Measurements from ENCODE around the gene TSPAN2. TPM values are rescaled to one million over a fixed set of nuclear protein-coding genes. Genes with fewer than 3 reads are reported as not detected.

TSPAN2 gene
- polyA plus RNA-seq, 1 of the 3 experiments (the other 2 are of a cell fraction), result 0.23 TPM

DNA sequence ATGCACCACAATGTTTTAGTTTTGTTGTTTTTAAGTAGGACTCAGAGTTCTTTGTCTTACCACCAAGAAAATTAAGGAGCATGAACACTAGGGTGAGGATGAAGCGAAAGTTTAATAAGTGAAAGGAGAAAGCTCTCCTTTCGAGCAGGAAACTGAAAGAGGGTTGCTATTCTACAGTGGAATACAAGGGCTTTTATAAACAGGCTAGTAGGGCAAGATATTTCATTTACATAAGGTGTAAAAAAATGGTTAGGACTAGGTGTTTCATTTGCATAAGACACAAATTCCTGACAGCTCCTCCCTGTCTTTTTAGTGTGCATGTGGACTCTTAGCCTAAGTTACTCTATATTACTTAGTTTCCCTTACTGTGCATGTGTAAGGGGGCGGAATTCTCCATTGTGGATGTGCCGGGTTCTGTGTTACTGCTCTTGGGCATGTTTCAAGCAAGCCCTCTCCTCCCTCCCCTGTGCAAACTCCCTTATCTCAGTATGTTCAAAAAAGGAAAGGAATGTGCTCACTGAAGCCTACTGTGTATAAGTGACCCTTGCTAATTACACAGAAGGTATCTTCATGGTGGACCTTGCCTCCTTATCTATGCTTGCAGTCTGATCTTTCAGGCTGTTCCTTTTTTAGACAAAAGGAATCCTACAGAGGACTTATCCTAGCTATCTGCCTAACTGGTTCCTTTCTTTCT, 52.3 kb downstream of the TSPAN2 start:
- H3K27ac ChIP-seq (ENCODE audit: low read depth in 2 of 2, low read length in 1 of 2), result no peak overlapping the region
- ChIA-PET CTCF (interaction anchor here (12.8 kb wide), 1 partner anchor 15 kb away, joined by 84 read pairs; no protein-coding TSS in a partner anchor), POLR2A (no interaction called here)
- no peak overlapping the region for H3K4me3 ChIP-seq (ENCODE audit: low read depth in 2 of 2, low read length in 1 of 2)
- H3K9me3 ChIP-seq, result no peaks in the 10 kb centered on the region
- H3K9me2 ChIP-seq, result no peaks in the 10 kb centered on the region
- no peaks in the 10 kb centered on the region for H3K27me3 ChIP-seq (ENCODE audit: insufficient read depth)
- DNase-seq, result no peak
- TF ChIP-seq RXRA (IDR thresholded peaks at IDR 0.05; ENCODE audit: borderline replicate concordance, low read depth), result no peak
- no peak for TF ChIP-seq MEF2A (IDR thresholded peaks at IDR 0.05; ENCODE audit: borderline replicate concordance, low read depth)
- no peak for TF ChIP-seq FOSL2 (IDR thresholded peaks at IDR 0.05; ENCODE audit: borderline replicate concordance, low read depth)
- H4K20me1 ChIP-seq (ENCODE audit: insufficient read depth), result no peaks in the 10 kb centered on the region
- H3K9ac ChIP-seq, result no peak overlapping the region
- H3K36me3 ChIP-seq (replicated peaks in 1 of 2; ENCODE audit: control insufficient read depth in 1 of 2, insufficient read depth in 2 of 2, low read length in 1 of 2), result no peaks in the 10 kb centered on the region
- WGBS (ENCODE audit: low lambda C conversion rate), result 31% methylated on average over 4 of the region's 4 CpGs
- no peak overlapping the region for H2AFZ ChIP-seq (ENCODE audit: low read depth)
- no peaks in the 10 kb centered on the region for H3K79me2 ChIP-seq (ENCODE audit: insufficient read depth)
- H3F3A ChIP-seq (replicated peaks; ENCODE audit: insufficient read depth), result no peaks in the 10 kb centered on the region
- H3K4me2 ChIP-seq, result no peak overlapping the region
- no peaks in the 10 kb centered on the region for H3K4me1 ChIP-seq (ENCODE audit: control insufficient read depth in 1 of 2, insufficient read depth in 2 of 2, low read depth in 1 of 2, low read length in 1 of 2)

DNA sequence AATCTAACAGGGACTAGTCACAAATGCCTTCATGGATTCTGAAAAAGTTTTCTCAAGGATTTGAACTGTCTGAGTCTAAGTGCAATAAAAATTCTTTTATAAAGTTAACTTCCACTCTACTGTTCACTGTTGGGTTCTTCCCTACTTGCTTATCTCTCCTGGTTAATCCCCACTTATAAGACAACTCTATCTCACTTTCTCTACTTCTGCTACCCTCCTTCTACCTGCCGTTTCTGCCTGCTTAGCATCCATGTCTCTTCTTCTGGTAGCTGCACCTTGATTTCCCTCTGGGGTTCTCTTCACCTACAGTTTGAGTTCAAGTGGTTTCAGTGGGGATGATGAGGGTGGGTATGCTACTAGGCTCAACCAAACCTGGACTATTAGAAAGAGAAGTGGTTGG, 53.7 kb downstream of the TSPAN2 start:
- POLR2A ChIA-PET, result no interaction called here
- no peak for TF ChIP-seq RCOR1 (IDR thresholded peaks at IDR 0.05; ENCODE audit: low read length)
- TF ChIP-seq NFIC (IDR thresholded peaks at IDR 0.05; ENCODE audit: borderline replicate concordance), result no peak
- TF ChIP-seq, protein P1, sequence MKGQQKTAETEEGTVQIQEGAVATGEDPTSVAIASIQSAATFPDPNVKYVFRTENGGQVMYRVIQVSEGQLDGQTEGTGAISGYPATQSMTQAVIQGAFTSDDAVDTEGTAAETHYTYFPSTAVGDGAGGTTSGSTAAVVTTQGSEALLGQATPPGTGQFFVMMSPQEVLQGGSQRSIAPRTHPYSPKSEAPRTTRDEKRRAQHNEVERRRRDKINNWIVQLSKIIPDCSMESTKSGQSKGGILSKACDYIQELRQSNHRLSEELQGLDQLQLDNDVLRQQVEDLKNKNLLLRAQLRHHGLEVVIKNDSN (IDR thresholded peaks at IDR 0.05; ENCODE audit: borderline replicate concordance, low read depth), result no peak
- TF ChIP-seq TAF1 (IDR thresholded peaks at IDR 0.05; ENCODE audit: borderline replicate concordance, low read depth, low read length), result no peak
- no peak for TF ChIP-seq NRF1 (IDR thresholded peaks at IDR 0.05; ENCODE audit: low read depth, low read length)
- TF ChIP-seq, protein P2, sequence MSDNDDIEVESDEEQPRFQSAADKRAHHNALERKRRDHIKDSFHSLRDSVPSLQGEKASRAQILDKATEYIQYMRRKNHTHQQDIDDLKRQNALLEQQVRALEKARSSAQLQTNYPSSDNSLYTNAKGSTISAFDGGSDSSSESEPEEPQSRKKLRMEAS (IDR thresholded peaks at IDR 0.05; ENCODE audit: low read depth), result no peak
- TF ChIP-seq ELF1 (IDR thresholded peaks at IDR 0.05), result no peak
- no peak for TF ChIP-seq MEF2A (IDR thresholded peaks at IDR 0.05; ENCODE audit: borderline replicate concordance, low read depth)
- TF ChIP-seq, protein P3, sequence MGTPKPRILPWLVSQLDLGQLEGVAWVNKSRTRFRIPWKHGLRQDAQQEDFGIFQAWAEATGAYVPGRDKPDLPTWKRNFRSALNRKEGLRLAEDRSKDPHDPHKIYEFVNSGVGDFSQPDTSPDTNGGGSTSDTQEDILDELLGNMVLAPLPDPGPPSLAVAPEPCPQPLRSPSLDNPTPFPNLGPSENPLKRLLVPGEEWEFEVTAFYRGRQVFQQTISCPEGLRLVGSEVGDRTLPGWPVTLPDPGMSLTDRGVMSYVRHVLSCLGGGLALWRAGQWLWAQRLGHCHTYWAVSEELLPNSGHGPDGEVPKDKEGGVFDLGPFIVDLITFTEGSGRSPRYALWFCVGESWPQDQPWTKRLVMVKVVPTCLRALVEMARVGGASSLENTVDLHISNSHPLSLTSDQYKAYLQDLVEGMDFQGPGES (IDR thresholded peaks at IDR 0.05; ENCODE audit: low read depth, low read length), result no peak
- no peak for TF ChIP-seq SMC3 (IDR thresholded peaks at IDR 0.05; ENCODE audit: low read depth, low read length)
- no peak for TF ChIP-seq TCF12 (IDR thresholded peaks at IDR 0.05)
- TF ChIP-seq SIN3A (IDR thresholded peaks at IDR 0.05; ENCODE audit: borderline replicate concordance, low read depth, low read length), result no peak
- TF ChIP-seq, protein P4, sequence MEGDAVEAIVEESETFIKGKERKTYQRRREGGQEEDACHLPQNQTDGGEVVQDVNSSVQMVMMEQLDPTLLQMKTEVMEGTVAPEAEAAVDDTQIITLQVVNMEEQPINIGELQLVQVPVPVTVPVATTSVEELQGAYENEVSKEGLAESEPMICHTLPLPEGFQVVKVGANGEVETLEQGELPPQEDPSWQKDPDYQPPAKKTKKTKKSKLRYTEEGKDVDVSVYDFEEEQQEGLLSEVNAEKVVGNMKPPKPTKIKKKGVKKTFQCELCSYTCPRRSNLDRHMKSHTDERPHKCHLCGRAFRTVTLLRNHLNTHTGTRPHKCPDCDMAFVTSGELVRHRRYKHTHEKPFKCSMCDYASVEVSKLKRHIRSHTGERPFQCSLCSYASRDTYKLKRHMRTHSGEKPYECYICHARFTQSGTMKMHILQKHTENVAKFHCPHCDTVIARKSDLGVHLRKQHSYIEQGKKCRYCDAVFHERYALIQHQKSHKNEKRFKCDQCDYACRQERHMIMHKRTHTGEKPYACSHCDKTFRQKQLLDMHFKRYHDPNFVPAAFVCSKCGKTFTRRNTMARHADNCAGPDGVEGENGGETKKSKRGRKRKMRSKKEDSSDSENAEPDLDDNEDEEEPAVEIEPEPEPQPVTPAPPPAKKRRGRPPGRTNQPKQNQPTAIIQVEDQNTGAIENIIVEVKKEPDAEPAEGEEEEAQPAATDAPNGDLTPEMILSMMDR (IDR thresholded peaks at IDR 0.05), result no peak
- TF ChIP-seq GABPA (IDR thresholded peaks at IDR 0.05; ENCODE audit: low read depth), result no peak
- Histone ChIP-seq H3K4me1 (ENCODE audit: control insufficient read depth in 1 of 2, insufficient read depth in 2 of 2, low read depth in 1 of 2, low read length in 1 of 2) (no peaks in the 10 kb centered on the region), H3K9ac (no peak overlapping the region), H3K4me2 (no peak overlapping the region), H3K27ac (ENCODE audit: low read depth in 2 of 2, low read length in 1 of 2) (no peak overlapping the region), H3K9me2 (no peaks in the 10 kb centered on the region), H3K79me2 (ENCODE audit: insufficient read depth) (no peaks in the 10 kb centered on the region), H3K27me3 (ENCODE audit: insufficient read depth) (no peaks in the 10 kb centered on the region), H3K4me3 (ENCODE audit: low read depth in 2 of 2, low read length in 1 of 2) (no peak overlapping the region), H2AFZ (ENCODE audit: low read depth) (no peak overlapping the region), H4K20me1 (ENCODE audit: insufficient read depth) (no peaks in the 10 kb centered on the region), H3F3A (replicated peaks; ENCODE audit: insufficient read depth) (no peaks in the 10 kb centered on the region), H3K36me3 (replicated peaks in 1 of 2; ENCODE audit: control insufficient read depth in 1 of 2, insufficient read depth in 2 of 2, low read length in 1 of 2) (no peaks in the 10 kb centered on the region), H3K9me3 (no peaks in the 10 kb centered on the region)
- no peak for DNase-seq
- 10% methylated on average over 1 of the region's 1 CpG for WGBS (ENCODE audit: low lambda C conversion rate)
- CTCF ChIA-PET, result interaction anchor here (1.0 to 12.8 kb wide), 2 partner anchors 16 to 49 kb away, joined by 3 to 84 read pairs; no protein-coding TSS in a partner anchor
